C1 segment of cervical spinal cord (tissue), 14 donors: ENCODE measurements around the gene CSDE1.

ENCODE experiments used
- DNase-seq, 14 donors: peaks; one replicate each; lab custom pipeline; 2025; lab: John Stamatoyannopoulos, UW

The CSDE1 gene

GRCh38 chr1:114666954-114667353, 90.8 kb downstream of the CSDE1 start:
- DNase-seq, result no peak
